Panc1 (cell line): ENCODE data around the gene CCND1.

Experiments
- CTCF ChIP-seq: fragments of 450-650 bp; IDR thresholded peaks from 2 replicates; pipeline ENCODE4 v1.5.1; 2017; ENCODE audit warnings: mild to moderate bottlenecking
- POLR2AphosphoS5 ChIP-seq: IDR thresholded peaks from 2 replicates; pipeline ENCODE4 v1.6.1; 2012; ENCODE audit warnings: mild to moderate bottlenecking, low read depth, low read length, moderate library complexity
- REST ChIP-seq, 2 experiments: IDR thresholded peaks; 2 replicates each; pipeline ENCODE4 v1.6.1; 2011 to 2012; ENCODE audit warnings: low read depth in 2 of 2, control low read depth in 1 of 2, low read length in 1 of 2, mild to moderate bottlenecking in 1 of 2, moderate library complexity in 1 of 2; ENCODE audit not compliant: insufficient read depth in 1 of 2
- SIN3A ChIP-seq: IDR thresholded peaks from 2 replicates; pipeline ENCODE4 v1.6.1; 2012; ENCODE audit warnings: low read depth, mild to moderate bottlenecking, low read length, moderate library complexity, borderline replicate concordance; ENCODE audit not compliant: insufficient read depth
- TCF7L2 ChIP-seq: IDR thresholded peaks from 2 replicates; pipeline ENCODE4 v1.6.1; 2011; ENCODE audit warnings: mild to moderate bottlenecking, low read depth, low read length, inconsistent platforms

GRCh38 chr11:69692422-69692821 is 51.5 kb downstream of the CCND1 start:
- TF ChIP-seq CTCF (no peak), TCF7L2 (no peak), POLR2AphosphoS5 (no peak), SIN3A (no peak), REST (IDR thresholded peaks at IDR 0.05; ENCODE audit: insufficient read depth in 1 of 2, low read depth in 2 of 2, low read length in 1 of 2) (no peak)
